Nephron progenitor cell (in vitro differentiated cells): Measurements from ENCODE around the gene CD84.

Experiments
- DNase-seq: peaks from one replicate; pipeline ENCODE4 v3.0.0; 2021
- H3K27ac Mint-ChIP-seq: 2 replicates; pipeline ENCODE4 v1.8.0; 2021; ENCODE audit warnings: mild to moderate bottlenecking, moderate library complexity, mixed read lengths
- H3K27me3 Mint-ChIP-seq: 2 replicates; pipeline ENCODE4 v1.8.0; 2021; ENCODE audit warnings: mild to moderate bottlenecking, low read depth, mixed read lengths; ENCODE audit not compliant: poor library complexity
- H3K36me3 Mint-ChIP-seq: 2 replicates; pipeline ENCODE4 v1.8.0; 2021; ENCODE audit warnings: low read depth, mixed read lengths
- H3K4me1 Mint-ChIP-seq: 2 replicates; pipeline ENCODE4 v1.8.0; 2021; ENCODE audit warnings: mixed read lengths
- H3K4me3 Mint-ChIP-seq: 2 replicates; pipeline ENCODE4 v1.8.0; 2021; ENCODE audit warnings: mild to moderate bottlenecking, moderate library complexity, mixed read lengths
- H3K9me3 Mint-ChIP-seq: 2 replicates; pipeline ENCODE4 v1.8.0; 2021; ENCODE audit warnings: mild to moderate bottlenecking, moderate library complexity, mixed read lengths
- TF ChIP-seq, protein P1 (sequence below): fragments of 200-600 bp; sonication (generic); IDR thresholded peaks from 2 replicates; pipeline ENCODE4 v1.5.0; 2021; ENCODE audit warnings: antibody characterized with exemption

CD84 gene

DNA sequence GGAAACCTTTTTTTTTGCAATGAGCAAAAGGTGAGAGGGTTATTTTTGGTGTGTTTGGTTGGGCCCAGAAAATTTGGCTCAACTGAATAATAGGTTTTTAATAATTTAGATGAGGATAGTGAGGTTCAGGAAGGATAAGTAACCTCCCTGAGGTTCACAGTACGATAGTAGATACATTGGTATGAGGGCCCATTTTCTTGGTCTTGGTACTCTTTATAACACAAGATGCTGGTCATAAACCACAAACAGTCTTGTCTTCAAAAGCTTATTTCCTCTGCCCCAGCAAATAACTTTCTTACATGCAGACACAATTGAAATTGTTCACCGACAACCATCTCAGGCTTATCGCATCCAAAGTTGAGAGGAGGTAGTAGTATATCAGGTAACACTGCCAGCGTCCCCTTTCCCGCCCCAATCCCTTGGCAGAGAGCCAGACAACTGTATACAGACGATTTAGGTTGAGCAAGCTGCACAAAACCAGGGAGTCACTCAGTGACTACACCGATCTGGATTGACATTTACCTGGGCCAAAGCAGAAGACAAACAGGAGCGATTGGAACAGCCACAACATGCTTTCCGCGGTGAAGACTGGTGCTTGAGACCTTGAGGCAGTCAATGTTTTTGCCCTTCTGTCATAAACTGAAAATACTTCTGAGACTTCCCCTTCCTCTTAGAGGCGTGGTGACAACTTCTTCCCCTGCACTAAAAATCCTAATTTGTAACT, 56.5 kb downstream of the CD84 start, which contains the start of gene SLAMF6:
Gene SLAMF6 (minus strand): TSS at position 634 of the 724 bp plus-strand sequence. CDS start 63 bp downstream, at position 571.
- Mint-ChIP-seq H3K9me3 (peaks cover 34% of the 10 kb centered on the region), H3K36me3 (no peaks in the 10 kb centered on the region), H3K27ac (no peak within 1 kb of the TSS), H3K4me3 (no peak within 1 kb of the TSS), H3K4me1 (no peaks in the 10 kb centered on the region), H3K27me3 (peaks cover 8% of the 10 kb centered on the region)
- no peak for DNase-seq
- TF ChIP-seq, protein P1, sequence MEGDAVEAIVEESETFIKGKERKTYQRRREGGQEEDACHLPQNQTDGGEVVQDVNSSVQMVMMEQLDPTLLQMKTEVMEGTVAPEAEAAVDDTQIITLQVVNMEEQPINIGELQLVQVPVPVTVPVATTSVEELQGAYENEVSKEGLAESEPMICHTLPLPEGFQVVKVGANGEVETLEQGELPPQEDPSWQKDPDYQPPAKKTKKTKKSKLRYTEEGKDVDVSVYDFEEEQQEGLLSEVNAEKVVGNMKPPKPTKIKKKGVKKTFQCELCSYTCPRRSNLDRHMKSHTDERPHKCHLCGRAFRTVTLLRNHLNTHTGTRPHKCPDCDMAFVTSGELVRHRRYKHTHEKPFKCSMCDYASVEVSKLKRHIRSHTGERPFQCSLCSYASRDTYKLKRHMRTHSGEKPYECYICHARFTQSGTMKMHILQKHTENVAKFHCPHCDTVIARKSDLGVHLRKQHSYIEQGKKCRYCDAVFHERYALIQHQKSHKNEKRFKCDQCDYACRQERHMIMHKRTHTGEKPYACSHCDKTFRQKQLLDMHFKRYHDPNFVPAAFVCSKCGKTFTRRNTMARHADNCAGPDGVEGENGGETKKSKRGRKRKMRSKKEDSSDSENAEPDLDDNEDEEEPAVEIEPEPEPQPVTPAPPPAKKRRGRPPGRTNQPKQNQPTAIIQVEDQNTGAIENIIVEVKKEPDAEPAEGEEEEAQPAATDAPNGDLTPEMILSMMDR, result no peak

DNA sequence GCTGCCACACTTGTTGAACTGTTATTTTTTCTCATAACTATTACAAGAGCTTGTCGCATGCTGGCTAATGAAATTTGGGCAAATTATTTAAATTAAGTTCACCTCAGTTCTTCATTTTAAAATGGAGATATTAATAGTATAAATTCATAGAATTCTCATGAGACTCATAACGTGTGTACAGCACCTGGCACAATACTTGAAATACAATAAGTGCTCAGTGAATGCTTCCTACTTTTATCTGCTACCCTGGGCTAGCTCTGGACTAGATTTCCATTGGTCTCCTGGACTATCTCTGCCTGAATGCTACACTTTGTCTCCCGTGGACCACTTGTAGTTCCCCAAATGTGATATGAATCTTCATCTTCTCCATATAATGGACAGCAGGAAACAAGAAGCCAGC, 57.2 kb downstream of the CD84 start:
- TF ChIP-seq, protein P1, result no peak
- Mint-ChIP-seq H3K9me3 (peaks cover 27% of the 10 kb centered on the region), H3K4me1 (no peaks in the 10 kb centered on the region), H3K27me3 (peaks cover 6% of the 10 kb centered on the region), H3K36me3 (no peaks in the 10 kb centered on the region), H3K4me3 (no peak overlapping the region), H3K27ac (no peak overlapping the region)
- no peak for DNase-seq

DNA sequence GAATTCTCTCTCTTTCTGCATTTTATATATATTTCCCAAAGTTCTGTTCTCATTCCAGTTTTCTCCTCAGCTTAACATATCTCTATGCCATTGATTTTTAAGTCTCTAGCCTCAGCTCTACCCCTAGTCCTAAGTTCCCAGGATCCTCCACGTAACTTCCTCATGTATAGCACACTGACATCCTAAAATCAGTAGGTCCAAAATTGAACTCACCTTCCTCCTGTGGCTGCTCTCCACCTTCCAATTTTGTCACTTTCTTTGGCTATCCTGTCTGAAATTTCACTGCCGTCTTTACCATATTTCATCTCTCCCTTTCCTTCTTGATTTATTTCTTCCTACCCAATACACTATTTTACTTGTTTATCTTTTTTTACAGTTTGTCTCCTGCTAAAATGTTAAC, 57.7 kb downstream of the CD84 start:
- no peak for DNase-seq
- no peak overlapping the region for H3K27ac Mint-ChIP-seq
- H3K36me3 Mint-ChIP-seq, result no peaks in the 10 kb centered on the region

DNA sequence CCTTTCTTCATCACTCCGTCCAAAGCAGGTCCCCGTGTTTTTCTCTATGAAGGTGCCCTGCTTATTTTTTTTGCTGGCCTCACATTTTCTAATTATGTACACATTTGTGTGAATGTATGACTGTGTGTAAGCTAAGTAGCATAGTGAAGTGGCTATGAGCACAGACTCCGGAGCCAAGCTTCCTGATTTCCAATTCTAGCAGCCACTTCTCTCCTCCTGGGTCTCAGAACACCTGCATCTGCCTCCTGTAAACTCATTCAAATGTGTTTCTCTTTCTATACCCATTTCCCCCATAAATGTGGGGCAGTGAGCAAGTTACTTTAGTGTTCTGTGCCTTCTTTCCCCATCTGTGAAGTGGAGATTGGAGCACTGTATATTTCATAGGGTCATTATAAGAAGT, 58.3 kb downstream of the CD84 start:
- TF ChIP-seq, protein P1, result no peak
- Mint-ChIP-seq H3K27ac (no peak overlapping the region), H3K4me3 (no peak overlapping the region), H3K36me3 (no peaks in the 10 kb centered on the region), H3K27me3 (peaks cover 2% of the 10 kb centered on the region), H3K9me3 (peaks cover 22% of the 10 kb centered on the region), H3K4me1 (no peaks in the 10 kb centered on the region)
- no peak for DNase-seq

More for the DNA sequence above, 57.7 kb downstream of the CD84 start:
- TF ChIP-seq, protein P1, result no peak
- Mint-ChIP-seq H3K9me3 (peaks cover 25% of the 10 kb centered on the region), H3K4me1 (no peaks in the 10 kb centered on the region), H3K4me3 (no peak overlapping the region), H3K27me3 (peaks cover 5% of the 10 kb centered on the region)

DNA sequence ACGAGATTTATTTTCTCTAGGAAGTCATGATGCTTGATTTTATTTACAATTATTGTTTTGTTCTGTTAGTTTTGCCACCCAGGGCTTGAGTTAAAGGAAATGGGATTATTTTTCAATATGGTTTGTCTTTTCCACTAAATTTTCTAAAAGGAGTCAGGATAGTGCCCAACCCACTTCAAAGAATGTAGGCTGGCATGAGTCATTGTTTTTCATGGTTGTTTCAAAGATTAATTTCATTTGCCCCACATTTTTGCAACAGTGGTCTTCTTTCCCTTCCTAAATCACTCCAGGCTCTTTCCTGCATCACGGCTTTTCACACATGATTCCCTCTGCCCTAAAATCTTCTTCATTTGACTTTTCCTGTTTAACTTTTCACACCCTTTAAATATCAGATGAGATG, 58.7 kb downstream of the CD84 start:
- no peak for DNase-seq
- H3K4me1 Mint-ChIP-seq, result no peaks in the 10 kb centered on the region
- no peak overlapping the region for H3K4me3 Mint-ChIP-seq
- peaks cover 2% of the 10 kb centered on the region for H3K27me3 Mint-ChIP-seq
- no peak overlapping the region for H3K27ac Mint-ChIP-seq
- H3K36me3 Mint-ChIP-seq, result no peaks in the 10 kb centered on the region
- TF ChIP-seq, protein P1, result no peak
- peaks cover 20% of the 10 kb centered on the region for H3K9me3 Mint-ChIP-seq
